CD4-positive, alpha-beta memory T cell (primary cell): Measurements from ENCODE around the gene TFCP2L1. TPM values are rescaled to one million over a fixed set of nuclear protein-coding genes. Genes with fewer than 3 reads are reported as not detected.
"Not testable (repeated sequence)": the region's sequence is repeated elsewhere in the genome, so short reads cannot be mapped to it uniquely, and the experiment has no call there.

Source experiments
- CTCF ChIA-PET: fragments of 350-600 bp; sonication (Branson Sonifier 250); formaldehyde crosslinking; loops from one replicate; lab custom pipeline; 2021; ENCODE audit warnings: inconsistent platforms; ENCODE audit not compliant: partially characterized antibody; lab: Charles Lee
- POLR2A ChIA-PET: fragments of 350-600 bp; sonication (Branson Sonifier 250); formaldehyde crosslinking; loops from one replicate; lab custom pipeline; 2021; ENCODE audit not compliant: partially characterized antibody; lab: Charles Lee
- DNase-seq, 5 donors: peaks; one replicate each; pipeline versions ENCODE4 v3.0.0 to v3.0.0-alpha.2; 2020 to 2022; ENCODE audit warnings: mixed read lengths in 1 of 5
- H3K27ac ChIP-seq: one replicate; pipeline ENCODE4 v1.7.0; 2013; ENCODE audit warnings: low read depth, low read length
- H3K27me3 ChIP-seq: 2 replicates; pipeline ENCODE4 v1.7.0; 2013; ENCODE audit warnings: mild to moderate bottlenecking, low read length, moderate library complexity; ENCODE audit not compliant: insufficient read depth
- H3K36me3 ChIP-seq: 2 replicates; pipeline ENCODE4 v1.7.0; 2013; ENCODE audit warnings: mild to moderate bottlenecking, low read length, moderate library complexity; ENCODE audit not compliant: insufficient read depth
- H3K4me1 ChIP-seq: 2 replicates; pipeline ENCODE4 v1.7.0; 2013; ENCODE audit warnings: mild to moderate bottlenecking, low read length, moderate library complexity; ENCODE audit not compliant: insufficient read depth
- H3K4me3 ChIP-seq, 2 donors: one replicate each; pipeline ENCODE4 v1.7.0; 2013; ENCODE audit warnings: low read length in 2 of 2, mild to moderate bottlenecking in 1 of 2
- H3K9me3 ChIP-seq, 2 donors: one replicate each; pipeline ENCODE4 v1.7.0; 2013; ENCODE audit warnings: low read length in 2 of 2, control low read depth in 1 of 2; ENCODE audit not compliant: control insufficient read depth in 1 of 2
- H3K27ac Mint-ChIP-seq, 7 donors: one replicate each; pipeline ENCODE4 v1.8.0; 2020 to 2021; ENCODE audit warnings: mixed read lengths in 7 of 7, mild to moderate bottlenecking in 6 of 7, inconsistent platforms in 3 of 7, moderate library complexity in 3 of 7
- H3K27me3 Mint-ChIP-seq, 2 donors: one replicate each; pipeline ENCODE4 v1.8.0; 2020 to 2021; ENCODE audit warnings: mixed read lengths in 2 of 2
- H3K36me3 Mint-ChIP-seq, 2 donors: one replicate each; pipeline ENCODE4 v1.8.0; 2020 to 2021; ENCODE audit warnings: mixed read lengths in 2 of 2, inconsistent platforms in 1 of 2, mild to moderate bottlenecking in 1 of 2
- H3K4me1 Mint-ChIP-seq, 4 donors: one replicate each; pipeline ENCODE4 v1.8.0; 2020 to 2021; ENCODE audit warnings: mixed read lengths in 4 of 4, mild to moderate bottlenecking in 1 of 4
- H3K4me3 Mint-ChIP-seq, 8 donors: one replicate each; pipeline ENCODE4 v1.8.0; 2020 to 2021; ENCODE audit warnings: mixed read lengths in 8 of 8, mild to moderate bottlenecking in 7 of 8, moderate library complexity in 6 of 8, inconsistent platforms in 3 of 8
- H3K9me3 Mint-ChIP-seq, 8 donors: one replicate each; pipeline ENCODE4 v1.8.0; 2020 to 2021; ENCODE audit warnings: mixed read lengths in 8 of 8, mild to moderate bottlenecking in 5 of 8, inconsistent platforms in 3 of 8, moderate library complexity in 1 of 8
- intact Hi-C: fragments of 100-400 bp; cut with micrococcal nuclease; formaldehyde crosslinking; loops from one replicate; pipeline ENCODE4 v1.15.1; 2023
- polyA plus RNA-seq, 2 donors: library from polyadenylated mRNA; unstranded; fragments of 300-500 nt; fragmentation: Illumina TruSeq; gene quantifications; one replicate each; pipeline ENCODE4 v1.2.3, GENCODE V29; 2021
- total RNA-seq, 2 experiments: library from RNA; stranded (reverse); gene quantifications; one replicate each; pipeline ENCODE4 v1.2.3, GENCODE V29; 2021

Gene TFCP2L1
- total and polyA plus RNA-seq, 4 experiments from 2014 or later: 0.06 TPM; not detected in 3

DNA sequence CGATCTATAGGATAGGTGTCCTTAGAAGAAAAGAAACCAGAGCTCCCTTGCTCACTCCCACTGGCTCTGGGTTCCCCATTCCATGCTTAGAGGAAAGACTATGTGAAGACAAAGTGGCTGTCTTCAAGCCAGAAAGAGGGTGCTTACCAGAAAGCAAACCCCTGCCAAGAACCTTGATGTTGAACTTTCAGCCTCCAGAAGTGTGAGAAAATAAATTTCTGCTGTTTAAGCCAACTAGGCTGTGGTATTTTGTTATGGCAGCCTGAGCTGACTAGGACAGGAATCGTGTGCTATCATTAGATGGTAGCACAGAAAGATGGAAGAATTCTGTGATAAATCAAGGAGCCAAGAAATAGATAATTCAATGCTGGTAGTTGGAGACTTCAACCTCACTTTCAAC, 19.9 kb upstream of the TFCP2L1 start:
- POLR2A ChIA-PET: no interaction called here

GRCh38 chr2:121303531-121304263, 18.7 kb upstream of the TFCP2L1 start:
- no peak for DNase-seq
- Mint-ChIP-seq H3K36me3 (no peaks in the 10 kb centered on the region), H3K4me3 (no peak overlapping the region), H3K4me1 (peaks cover 0 to 3% (median under 1%) of the 10 kb centered on the region in 4 donors), H3K9me3 (peaks cover 0 to 6% (median 0%) of the 10 kb centered on the region in 8 donors), H3K27ac (no peak overlapping the region), H3K27me3 (peaks cover 18 to 25% of the 10 kb centered on the region in 2 donors)
- Histone ChIP-seq H3K27ac (no peak overlapping the region), H3K36me3 (no peaks in the 10 kb centered on the region), H3K4me1 (no peaks in the 10 kb centered on the region), H3K4me3 (no peak overlapping the region), H3K27me3 (peaks cover 3% of the 10 kb centered on the region), H3K9me3 (no peaks in the 10 kb centered on the region)
- ChIA-PET CTCF (no interaction called here), POLR2A (no interaction called here)
- intact Hi-C loops: no loop called here

More for the DNA sequence above, 19.9 kb upstream of the TFCP2L1 start:
- Mint-ChIP-seq H3K27me3 (peaks cover 20 to 27% of the 10 kb centered on the region in 2 donors), H3K4me1 (peaks cover 0 to 13% (median 2%) of the 10 kb centered on the region in 4 donors), H3K36me3 (no peaks in the 10 kb centered on the region), H3K9me3 (peaks cover 0 to 6% (median 0%) of the 10 kb centered on the region in 8 donors), H3K4me3 (no peak overlapping the region), H3K27ac (no peak overlapping the region)
- H3K27ac ChIP-seq: no peak overlapping the region
- no peaks in the 10 kb centered on the region for H3K36me3 ChIP-seq
- no peak for DNase-seq
- no peaks in the 10 kb centered on the region for H3K4me1 ChIP-seq
- CTCF ChIA-PET: no interaction called here
- no peak overlapping the region for H3K4me3 ChIP-seq
- intact Hi-C loops: no loop called here
- H3K27me3 ChIP-seq: peaks cover 3% of the 10 kb centered on the region
- H3K9me3 ChIP-seq: no peaks in the 10 kb centered on the region

GRCh38 chr2:121301190-121301589, 16.2 kb upstream of the TFCP2L1 start:
- H3K4me1 Mint-ChIP-seq, H3K27me3 ChIP-seq, H3K27ac ChIP-seq, CTCF ChIA-PET, H3K4me3 Mint-ChIP-seq, H3K27ac Mint-ChIP-seq, H3K9me3 Mint-ChIP-seq, intact Hi-C loops, DNase-seq, H3K4me3 ChIP-seq, POLR2A ChIA-PET, H3K36me3 Mint-ChIP-seq, H3K9me3 ChIP-seq, H3K4me1 ChIP-seq, H3K36me3 ChIP-seq: not testable (repeated sequence)
- peaks cover 11 to 18% of the 10 kb centered on the region in 2 donors for H3K27me3 Mint-ChIP-seq

DNA sequence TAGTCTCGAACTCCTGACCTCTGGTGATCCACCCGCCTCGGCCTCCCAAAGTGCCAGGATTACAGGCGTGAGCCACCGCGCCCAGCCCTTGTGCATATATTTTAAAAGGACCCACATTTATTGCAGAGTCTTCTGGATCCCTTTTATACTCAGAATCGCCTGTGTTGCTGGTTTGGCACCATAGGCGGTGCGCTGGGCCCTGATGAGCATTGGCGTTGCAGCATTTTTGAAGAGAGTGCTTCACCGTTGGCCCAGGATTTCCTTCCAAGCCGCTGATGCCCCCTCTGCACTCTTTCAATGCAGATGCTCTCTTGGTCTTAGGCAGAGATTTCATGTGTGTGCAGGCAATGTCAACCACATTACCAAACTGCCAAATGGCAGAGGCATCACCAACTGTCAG, 13.5 kb upstream of the TFCP2L1 start:
- H3K9me3 Mint-ChIP-seq: peaks cover 0 to 3% (median 0%) of the 10 kb centered on the region in 8 donors
- CTCF ChIA-PET: no interaction called here

GRCh38 chr2:121297866-121298265, 12.9 kb upstream of the TFCP2L1 start:
- CTCF ChIA-PET, intact Hi-C loops, H3K9me3 Mint-ChIP-seq, H3K36me3 Mint-ChIP-seq, H3K27me3 Mint-ChIP-seq, H3K9me3 ChIP-seq, H3K27ac ChIP-seq, POLR2A ChIA-PET, H3K4me3 ChIP-seq, H3K27me3 ChIP-seq, H3K4me1 ChIP-seq, H3K4me1 Mint-ChIP-seq, DNase-seq, H3K27ac Mint-ChIP-seq, H3K4me3 Mint-ChIP-seq, H3K36me3 ChIP-seq: not testable (repeated sequence)

More for the DNA sequence above, 13.5 kb upstream of the TFCP2L1 start:
- no peak overlapping the region for H3K27ac Mint-ChIP-seq
- intact Hi-C loops: no loop called here
- no peaks in the 10 kb centered on the region for H3K36me3 Mint-ChIP-seq
- peaks cover 5 to 7% of the 10 kb centered on the region in 2 donors for H3K27me3 Mint-ChIP-seq
- Histone ChIP-seq H3K27me3 (no peaks in the 10 kb centered on the region), H3K9me3 (no peaks in the 10 kb centered on the region), H3K4me1 (no peaks in the 10 kb centered on the region), H3K4me3 (no peak overlapping the region), H3K27ac (no peak overlapping the region), H3K36me3 (no peaks in the 10 kb centered on the region)
- no peak overlapping the region for H3K4me3 Mint-ChIP-seq
- H3K4me1 Mint-ChIP-seq: no peaks in the 10 kb centered on the region
- POLR2A ChIA-PET: no interaction called here
- no peak for DNase-seq

- H3K4me1 ChIP-seq: no peaks in the 10 kb centered on the region
- H3K27me3 ChIP-seq: no peaks in the 10 kb centered on the region
- Mint-ChIP-seq H3K4me1 (no peaks in the 10 kb centered on the region), H3K27me3 (peaks cover 4% of the 10 kb centered on the region in 2 donors), H3K9me3 (peaks cover 0 to 3% (median 0%) of the 10 kb centered on the region in 8 donors), H3K36me3 (no peaks in the 10 kb centered on the region), H3K4me3 (no peak overlapping the region), H3K27ac (no peak overlapping the region)
- ChIA-PET POLR2A (no interaction called here), CTCF (no interaction called here)
- DNase-seq: no peak
- intact Hi-C loops: no loop called here
- H3K9me3 ChIP-seq: no peaks in the 10 kb centered on the region
- H3K36me3 ChIP-seq: no peaks in the 10 kb centered on the region
- no peak overlapping the region for H3K4me3 ChIP-seq
- H3K27ac ChIP-seq: no peak overlapping the region
Measured at GRCh38 chr2:121297217-121297830, 12.3 kb upstream of the TFCP2L1 start.

DNA sequence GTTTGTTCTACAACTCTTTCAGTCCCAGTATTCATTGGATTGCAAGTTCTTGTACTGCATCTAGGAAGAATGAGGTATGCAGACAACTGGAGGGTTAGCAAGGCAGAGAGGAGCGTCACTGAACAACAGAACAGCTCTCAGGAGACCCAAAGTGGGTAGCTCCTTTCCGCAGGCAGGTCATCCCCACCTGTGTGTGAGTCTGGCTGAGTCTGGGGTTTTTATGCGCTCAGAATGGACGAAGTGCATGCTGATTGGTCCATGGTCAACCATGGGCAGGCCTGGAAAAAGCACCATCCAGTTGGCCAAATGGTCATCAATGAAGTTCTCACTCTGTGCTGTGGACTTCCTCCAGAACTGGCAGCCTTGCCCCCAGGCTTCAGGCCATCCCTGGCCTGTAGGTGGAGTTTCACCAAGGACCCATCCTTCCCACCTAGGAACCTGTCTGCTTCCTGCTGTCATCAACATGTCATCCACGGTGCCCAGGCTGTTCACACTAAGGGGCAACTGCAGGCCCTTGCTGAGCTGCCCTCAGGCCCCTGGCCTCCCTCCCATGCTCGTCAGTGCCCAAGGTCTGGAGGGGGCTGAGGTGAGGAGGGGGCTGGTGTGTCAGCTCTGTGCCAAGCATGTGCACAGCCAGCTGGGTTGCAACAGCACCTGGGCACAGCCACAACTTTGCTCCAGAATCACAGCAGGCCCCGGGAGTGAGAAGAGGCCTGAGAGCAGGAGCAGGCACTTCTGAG, 11.1 kb upstream of the TFCP2L1 start:
- H3K36me3 ChIP-seq: no peaks in the 10 kb centered on the region
- no peaks in the 10 kb centered on the region for H3K4me1 ChIP-seq
- no peaks in the 10 kb centered on the region for H3K9me3 ChIP-seq
- intact Hi-C loops: no loop called here
- Mint-ChIP-seq H3K4me1 (no peaks in the 10 kb centered on the region), H3K27me3 (peaks cover 3 to 4% of the 10 kb centered on the region in 2 donors), H3K36me3 (no peaks in the 10 kb centered on the region), H3K27ac (no peak overlapping the region), H3K9me3 (no peaks in the 10 kb centered on the region), H3K4me3 (no peak overlapping the region)
- no peak overlapping the region for H3K4me3 ChIP-seq
- no peak overlapping the region for H3K27ac ChIP-seq
- CTCF ChIA-PET: no interaction called here
- POLR2A ChIA-PET: no interaction called here
- no peaks in the 10 kb centered on the region for H3K27me3 ChIP-seq
- DNase-seq: no peak
